Trophoblast cell (in vitro differentiated cells and primary cell): ENCODE data around the gene THBS2.

Source experiments
- DNase-seq, 2 donors: peaks; one replicate each; pipeline ENCODE4 v3.0.0-alpha.2; 2016
- H2AFZ ChIP-seq: 2 replicates; pipeline ENCODE4 v1.6.1; 2013; ENCODE audit warnings: low read length, moderate library complexity, mild to moderate bottlenecking; ENCODE audit not compliant: insufficient read depth, poor library complexity
- H2AK5ac ChIP-seq: 2 replicates; pipeline ENCODE4 v1.6.1; 2013; ENCODE audit warnings: mild to moderate bottlenecking, low read length
- H2BK120ac ChIP-seq: 2 replicates; pipeline ENCODE4 v1.6.1; 2013; ENCODE audit warnings: low read length, mild to moderate bottlenecking, moderate library complexity; ENCODE audit not compliant: insufficient read depth, poor library complexity
- H2BK12ac ChIP-seq: 2 replicates; pipeline ENCODE4 v1.6.1; 2013; ENCODE audit warnings: mild to moderate bottlenecking, low read length, moderate library complexity
- H2BK5ac ChIP-seq: 2 replicates; pipeline ENCODE4 v1.6.1; 2013; ENCODE audit warnings: low read length, low read depth, moderate library complexity, mild to moderate bottlenecking; ENCODE audit not compliant: poor library complexity
- H3K14ac ChIP-seq: 2 replicates; pipeline ENCODE4 v1.6.1; 2013; ENCODE audit warnings: mild to moderate bottlenecking, low read length
- H3K18ac ChIP-seq: 2 replicates; pipeline ENCODE4 v1.6.1; 2013; ENCODE audit warnings: mild to moderate bottlenecking, low read length
- H3K23ac ChIP-seq: 2 replicates; pipeline ENCODE4 v1.6.1; 2013; ENCODE audit warnings: low read length
- H3K27ac ChIP-seq: 2 replicates; pipeline ENCODE4 v1.5.1; 2013; ENCODE audit warnings: low read depth, mild to moderate bottlenecking, inconsistent platforms, low read length, moderate library complexity
- H3K27me3 ChIP-seq: 2 replicates; pipeline ENCODE4 v1.6.1; 2013; ENCODE audit warnings: inconsistent platforms, mild to moderate bottlenecking, low read length, moderate library complexity; ENCODE audit not compliant: insufficient read depth
- H3K36me3 ChIP-seq, 2 experiments: 1 replicate in 1 of 2; 2 replicates in 1 of 2; pipeline ENCODE4 v1.6.1; 2013; ENCODE audit warnings: low read length in 2 of 2, mild to moderate bottlenecking in 2 of 2, moderate library complexity in 1 of 2; ENCODE audit not compliant: insufficient read depth in 2 of 2, control insufficient read depth in 1 of 2
- H3K4ac ChIP-seq: 2 replicates; pipeline ENCODE4 v1.6.1; 2013; ENCODE audit warnings: low read depth, mild to moderate bottlenecking, low read length, moderate library complexity
- H3K4me1 ChIP-seq, 2 experiments: 1 replicate in 1 of 2; 2 replicates in 1 of 2; pipeline ENCODE4 v1.6.1; 2013; ENCODE audit warnings: low read length in 2 of 2, mild to moderate bottlenecking in 2 of 2, moderate library complexity in 1 of 2; ENCODE audit not compliant: insufficient read depth in 2 of 2, control insufficient read depth in 1 of 2
- H3K4me2 ChIP-seq: 2 replicates; pipeline ENCODE4 v1.6.1; 2013; ENCODE audit warnings: inconsistent platforms, mild to moderate bottlenecking, low read length, moderate library complexity
- H3K4me3 ChIP-seq: 2 replicates; pipeline ENCODE4 v1.5.1; 2013; ENCODE audit warnings: mild to moderate bottlenecking, low read depth, low read length, inconsistent platforms
- H3K79me1 ChIP-seq: one replicate; pipeline ENCODE4 v1.6.1; 2013; ENCODE audit warnings: low read length
- H3K79me2 ChIP-seq: 2 replicates; pipeline ENCODE4 v1.6.1; 2013; ENCODE audit warnings: low read length, mild to moderate bottlenecking; ENCODE audit not compliant: control insufficient read depth, insufficient read depth, poor library complexity
- H3K9ac ChIP-seq: 2 replicates; pipeline ENCODE4 v1.6.1; 2013; ENCODE audit warnings: mild to moderate bottlenecking, low read length
- H3K9me3 ChIP-seq: 2 replicates; pipeline ENCODE4 v1.6.1; 2013; ENCODE audit warnings: low read depth, mild to moderate bottlenecking, control low read depth, inconsistent platforms, low read length; ENCODE audit not compliant: insufficient read depth
- H4K12ac ChIP-seq: 2 replicates; pipeline ENCODE4 v1.6.1; 2013; ENCODE audit warnings: low read depth, mild to moderate bottlenecking, low read length, moderate library complexity
- H4K8ac ChIP-seq: 2 replicates; pipeline ENCODE4 v1.6.1; 2013; ENCODE audit warnings: low read depth, mild to moderate bottlenecking, low read length, moderate library complexity
- H4K91ac ChIP-seq: one replicate; pipeline ENCODE4 v1.6.1; 2013; ENCODE audit warnings: low read depth, mild to moderate bottlenecking, low read length, moderate library complexity
- WGBS: extraction: QIAGEN DNeasy Blood & Tissue Kit; methylation state at CpG from one replicate; pipeline ENCODE4 v1.1.7; 2013; ENCODE audit warnings: missing lambda C conversion rate; ENCODE audit not compliant: insufficient read length, insufficient coverage; ENCODE audit errors: extremely low coverage; 5-methylcytosine and 5-hydroxymethylcytosine counted together

The THBS2 gene

DNA sequence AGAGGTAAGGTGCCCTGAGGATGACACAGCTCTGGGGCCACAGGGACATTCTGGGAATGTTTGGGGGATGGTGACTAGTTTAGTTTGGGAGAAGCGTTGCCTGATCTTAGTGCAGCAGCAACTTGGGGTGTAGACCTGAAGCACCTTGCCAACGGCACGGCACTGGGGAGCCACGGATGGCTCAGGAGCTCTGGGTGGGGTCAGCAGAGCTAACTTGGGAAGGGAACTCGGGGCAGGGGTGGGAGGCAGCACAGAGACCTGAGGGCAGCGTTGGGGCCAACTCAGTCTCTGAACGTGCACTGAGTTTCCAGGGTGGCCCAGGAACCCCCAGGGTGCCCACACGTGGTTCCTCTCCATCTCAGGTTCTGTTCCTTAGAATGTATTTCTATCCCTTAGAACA is 14.9 kb downstream of the THBS2 start:
- H3K18ac ChIP-seq, result no peak overlapping the region
- no peak overlapping the region for H2AK5ac ChIP-seq
- H3K4me3 ChIP-seq, result no peak overlapping the region
- no peaks in the 10 kb centered on the region for H3K79me1 ChIP-seq
- no peak overlapping the region for H2BK5ac ChIP-seq
- no peak overlapping the region for H4K8ac ChIP-seq
- peaks cover 23% of the 10 kb centered on the region for H3K9me3 ChIP-seq
- no peak overlapping the region for H4K12ac ChIP-seq
- no peak overlapping the region for H3K14ac ChIP-seq
- H2AFZ ChIP-seq, result no peak overlapping the region
- no CpG with 5 or more reads among the region's 8 CpGs for WGBS
- H3K4me2 ChIP-seq, result no peak overlapping the region
- H3K9ac ChIP-seq, result no peak overlapping the region
- H4K91ac ChIP-seq, result no peak overlapping the region
- H2BK12ac ChIP-seq, result no peak overlapping the region
- H3K79me2 ChIP-seq, result no peaks in the 10 kb centered on the region
- no peak for DNase-seq
- H3K27ac ChIP-seq, result no peak overlapping the region
- no peak overlapping the region for H3K4ac ChIP-seq
- no peaks in the 10 kb centered on the region for H3K36me3 ChIP-seq
- no peak overlapping the region for H3K23ac ChIP-seq
- no peak overlapping the region for H2BK120ac ChIP-seq
- H3K4me1 ChIP-seq, result no peaks in the 10 kb centered on the region
- H3K27me3 ChIP-seq, result no peaks in the 10 kb centered on the region

DNA sequence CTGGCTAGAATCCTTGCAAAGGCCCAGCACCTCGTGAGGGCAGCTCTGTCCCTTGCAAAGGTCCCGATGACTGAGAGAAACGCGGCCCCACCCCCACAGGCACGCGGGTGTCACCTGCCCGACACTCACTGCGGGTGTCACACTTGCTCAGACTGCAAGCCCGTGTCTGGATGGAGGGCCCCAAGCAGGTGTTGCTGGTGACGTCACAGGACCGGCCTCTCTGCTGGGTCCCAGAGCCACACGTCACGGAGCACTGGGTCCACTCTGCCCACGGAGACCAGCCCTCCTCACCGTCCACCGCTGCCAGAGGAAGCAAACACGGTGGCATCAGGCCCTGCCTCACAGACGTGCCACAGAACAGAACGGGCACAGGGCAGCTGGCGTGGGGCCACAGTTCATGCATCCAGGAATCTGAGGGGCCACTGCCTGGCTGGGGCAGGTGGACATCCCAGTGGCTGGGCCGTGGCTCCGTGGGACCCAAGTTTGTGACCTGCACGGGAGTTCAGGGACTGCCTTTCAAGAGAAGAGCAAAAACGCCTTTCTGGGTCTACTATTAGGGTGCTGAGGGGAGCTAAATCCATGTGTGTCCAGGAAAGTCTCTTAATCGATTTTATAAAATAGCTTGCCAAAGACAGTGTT is 16.0 kb downstream of the THBS2 start:
- Histone ChIP-seq H3K9ac (no peak overlapping the region), H2AK5ac (no peak overlapping the region), H3K4me1 (no peaks in the 10 kb centered on the region), H3K27me3 (no peaks in the 10 kb centered on the region), H3K9me3 (peaks cover 28% of the 10 kb centered on the region), H3K4ac (no peak overlapping the region), H3K14ac (no peak overlapping the region), H3K18ac (no peak overlapping the region), H2BK12ac (no peak overlapping the region), H4K12ac (no peak overlapping the region), H3K23ac (no peak overlapping the region), H3K4me2 (no peak overlapping the region), H2AFZ (no peak overlapping the region), H4K8ac (no peak overlapping the region), H3K79me2 (no peaks in the 10 kb centered on the region), H3K79me1 (no peaks in the 10 kb centered on the region), H3K27ac (no peak overlapping the region), H2BK120ac (no peak overlapping the region), H4K91ac (no peak overlapping the region), H3K4me3 (no peak overlapping the region), H2BK5ac (no peak overlapping the region), H3K36me3 (no peaks in the 10 kb centered on the region)
- no peak for DNase-seq
- no CpG with 5 or more reads among the region's 25 CpGs for WGBS

DNA sequence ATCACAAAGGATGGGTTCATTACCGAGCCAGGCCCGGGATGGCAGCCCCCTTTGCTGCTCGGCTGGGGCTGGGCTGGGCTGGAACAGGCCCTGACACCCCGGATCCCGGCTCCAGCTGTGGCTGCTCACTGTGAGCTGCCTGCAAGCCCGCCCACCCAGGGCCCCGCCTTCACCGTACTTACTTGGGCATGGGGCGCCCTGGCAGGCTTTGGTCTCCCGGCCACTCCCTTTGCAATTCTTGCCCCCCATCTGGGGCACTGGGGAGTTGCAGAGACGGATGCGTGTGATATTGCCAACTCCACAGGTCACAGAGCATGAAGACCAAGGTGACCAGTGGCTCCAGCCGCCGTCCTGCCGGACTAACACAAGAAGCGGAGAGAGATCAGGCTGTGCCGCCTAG is 16.7 kb downstream of the THBS2 start:
- H4K8ac ChIP-seq, result no peak overlapping the region
- H2BK5ac ChIP-seq, result no peak overlapping the region
- no peak overlapping the region for H2AFZ ChIP-seq
- no peak overlapping the region for H3K4me3 ChIP-seq
- no peaks in the 10 kb centered on the region for H3K36me3 ChIP-seq
- H3K23ac ChIP-seq, result no peak overlapping the region
- H3K79me1 ChIP-seq, result no peaks in the 10 kb centered on the region
- no peak overlapping the region for H2BK120ac ChIP-seq
- no peaks in the 10 kb centered on the region for H3K4me1 ChIP-seq
- peaks cover 27% of the 10 kb centered on the region for H3K9me3 ChIP-seq
- H3K9ac ChIP-seq, result no peak overlapping the region
- no peak overlapping the region for H3K27ac ChIP-seq
- H3K27me3 ChIP-seq, result no peaks in the 10 kb centered on the region
- H4K91ac ChIP-seq, result no peak overlapping the region
- H3K18ac ChIP-seq, result no peak overlapping the region
- H3K4me2 ChIP-seq, result no peak overlapping the region
- H3K4ac ChIP-seq, result no peak overlapping the region
- no peak overlapping the region for H4K12ac ChIP-seq
- no CpG with 5 or more reads among the region's 17 CpGs for WGBS
- H3K14ac ChIP-seq, result no peak overlapping the region
- no peak overlapping the region for H2AK5ac ChIP-seq
- H3K79me2 ChIP-seq, result no peaks in the 10 kb centered on the region
- no peak for DNase-seq
- H2BK12ac ChIP-seq, result no peak overlapping the region

DNA sequence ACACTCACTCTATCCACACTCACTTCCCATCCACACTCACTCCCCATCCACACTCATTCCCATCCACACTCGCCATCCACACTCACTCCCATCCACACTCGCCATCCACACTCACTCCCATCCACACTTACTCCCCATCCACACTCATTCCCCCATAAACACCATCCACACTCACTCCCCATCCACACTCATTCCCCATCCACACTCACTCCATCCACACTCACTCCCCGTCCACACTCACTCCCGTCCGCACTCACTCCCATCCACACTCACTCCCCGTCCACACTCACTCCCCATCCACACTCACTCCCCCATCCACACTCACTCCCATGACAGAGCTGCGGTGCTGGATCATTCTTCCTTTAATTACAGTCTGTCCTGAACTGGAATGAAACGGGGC is 17.1 kb downstream of the THBS2 start:
- Histone ChIP-seq H3K9ac (no peak overlapping the region), H3K18ac (no peak overlapping the region), H3K4ac (no peak overlapping the region), H2AFZ (no peak overlapping the region), H3K23ac (no peak overlapping the region), H3K4me3 (no peak overlapping the region), H2AK5ac (no peak overlapping the region), H3K4me2 (no peak overlapping the region), H3K27me3 (no peaks in the 10 kb centered on the region), H3K4me1 (no peaks in the 10 kb centered on the region), H3K27ac (no peak overlapping the region), H2BK5ac (no peak overlapping the region), H3K79me1 (no peaks in the 10 kb centered on the region), H2BK120ac (no peak overlapping the region), H3K36me3 (no peaks in the 10 kb centered on the region), H3K79me2 (no peaks in the 10 kb centered on the region), H4K91ac (no peak overlapping the region), H2BK12ac (no peak overlapping the region), H4K8ac (no peak overlapping the region), H3K9me3 (peaks cover 27% of the 10 kb centered on the region), H4K12ac (no peak overlapping the region), H3K14ac (no peak overlapping the region)
- 100% methylated on average over 4 of the region's 8 CpGs for WGBS
- no peak for DNase-seq
